Sigmoid colon (tissue), 4 donors: ENCODE results near the gene MAEA.

Experiments
- EP300 ChIP-seq, 4 donors: sonication (generic); formaldehyde crosslinking; IDR thresholded peaks; one replicate each; pipeline ENCODE4 v1.6.1; 2017; ENCODE audit warnings: antibody characterized with exemption in 4 of 4
- POLR2A ChIP-seq, 2 donors: fragments of 450-650 bp; IDR thresholded peaks; one replicate each; pipeline ENCODE4 v1.6.1; 2016; ENCODE audit warnings: antibody characterized with exemption in 2 of 2, mild to moderate bottlenecking in 2 of 2, moderate library complexity in 2 of 2
- POLR2AphosphoS5 ChIP-seq, 4 donors: sonication (generic); formaldehyde crosslinking; IDR thresholded peaks; one replicate each; pipeline ENCODE4 v1.6.1; 2017; ENCODE audit warnings: antibody characterized with exemption in 4 of 4
- TF ChIP-seq, protein P1 (sequence below), 4 experiments: fragments of 450-650 bp in 3 of 4; fragments of 200-600 bp in 1 of 4; IDR thresholded peaks; one replicate each; pipeline ENCODE4 v1.5.1; 2016 to 2019; ENCODE audit warnings: antibody characterized with exemption in 4 of 4, mild to moderate bottlenecking in 3 of 4, moderate library complexity in 2 of 4

GRCh38 chr4:1375761-1376322, 86.2 kb downstream of the MAEA start:
- TF ChIP-seq POLR2A (IDR thresholded peaks at IDR 0.05) (no peak), POLR2AphosphoS5 (IDR thresholded peaks at IDR 0.05) (no peak), EP300 (IDR thresholded peaks at IDR 0.05) (no peak)
- TF ChIP-seq, protein P1, sequence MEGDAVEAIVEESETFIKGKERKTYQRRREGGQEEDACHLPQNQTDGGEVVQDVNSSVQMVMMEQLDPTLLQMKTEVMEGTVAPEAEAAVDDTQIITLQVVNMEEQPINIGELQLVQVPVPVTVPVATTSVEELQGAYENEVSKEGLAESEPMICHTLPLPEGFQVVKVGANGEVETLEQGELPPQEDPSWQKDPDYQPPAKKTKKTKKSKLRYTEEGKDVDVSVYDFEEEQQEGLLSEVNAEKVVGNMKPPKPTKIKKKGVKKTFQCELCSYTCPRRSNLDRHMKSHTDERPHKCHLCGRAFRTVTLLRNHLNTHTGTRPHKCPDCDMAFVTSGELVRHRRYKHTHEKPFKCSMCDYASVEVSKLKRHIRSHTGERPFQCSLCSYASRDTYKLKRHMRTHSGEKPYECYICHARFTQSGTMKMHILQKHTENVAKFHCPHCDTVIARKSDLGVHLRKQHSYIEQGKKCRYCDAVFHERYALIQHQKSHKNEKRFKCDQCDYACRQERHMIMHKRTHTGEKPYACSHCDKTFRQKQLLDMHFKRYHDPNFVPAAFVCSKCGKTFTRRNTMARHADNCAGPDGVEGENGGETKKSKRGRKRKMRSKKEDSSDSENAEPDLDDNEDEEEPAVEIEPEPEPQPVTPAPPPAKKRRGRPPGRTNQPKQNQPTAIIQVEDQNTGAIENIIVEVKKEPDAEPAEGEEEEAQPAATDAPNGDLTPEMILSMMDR (IDR thresholded peaks at IDR 0.05), result no peak
